Measurements from ENCODE around the gene SMC1B. TPM values are rescaled to one million over a fixed set of nuclear protein-coding genes. Genes with fewer than 3 reads are reported as not detected.

SMC1B gene
- total and polyA plus RNA-seq, 2 of the 8 experiments (the other 6 are each of a cell fraction or from before 2014, with no cell fraction given) = 0.02 TPM; not detected in 1

GRCh38 chr22:45335854-45336522 is 77.4 kb downstream of the SMC1B start (continued):
- TF ChIP-seq CTBP2 (IDR thresholded peaks at IDR 0.05; ENCODE audit: borderline replicate concordance, insufficient read depth, insufficient read length, low read length) = no peak
- no peak for TF ChIP-seq MAFK (IDR thresholded peaks at IDR 0.05; ENCODE audit: low read depth, low read length)
- TF ChIP-seq RNF2 (IDR thresholded peaks at IDR 0.05; ENCODE audit: borderline replicate concordance, low read depth, low read length, missing control alignments, poor library complexity, severe bottlenecking) = no peak
- no peak for TF ChIP-seq BCL11A (IDR thresholded peaks at IDR 0.05; ENCODE audit: low read depth in 2 of 2, low read length in 2 of 2)
